ENCODE results near the gene MORN1.

Gene MORN1

DNA sequence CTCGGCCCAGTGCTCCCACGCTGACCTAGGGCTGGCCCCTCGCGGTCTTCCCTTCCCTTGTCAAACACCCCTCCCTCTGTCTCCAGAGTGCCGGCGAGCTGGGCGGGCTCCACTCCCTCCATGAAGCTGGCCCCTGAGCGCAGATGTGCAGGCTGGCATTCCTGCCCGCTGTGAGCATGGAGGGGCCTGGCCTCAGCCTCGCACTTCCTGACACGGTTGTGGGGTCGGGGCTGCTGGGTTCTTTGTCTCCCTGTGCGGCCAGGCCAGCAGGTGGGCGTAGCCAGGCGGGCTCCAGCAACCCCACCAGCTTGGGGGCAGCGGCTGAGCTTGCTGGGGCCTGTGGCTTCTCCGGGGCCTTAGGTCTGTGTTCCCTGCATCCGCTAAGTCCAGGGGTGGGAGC lies 35.2 kb upstream of the MORN1 start:
- H3K4me3 ChIP-seq (ENCODE audit: low read length): no peak overlapping the region
- DNase-seq (ENCODE audit: low read depth, low spot score): no peak

DNA sequence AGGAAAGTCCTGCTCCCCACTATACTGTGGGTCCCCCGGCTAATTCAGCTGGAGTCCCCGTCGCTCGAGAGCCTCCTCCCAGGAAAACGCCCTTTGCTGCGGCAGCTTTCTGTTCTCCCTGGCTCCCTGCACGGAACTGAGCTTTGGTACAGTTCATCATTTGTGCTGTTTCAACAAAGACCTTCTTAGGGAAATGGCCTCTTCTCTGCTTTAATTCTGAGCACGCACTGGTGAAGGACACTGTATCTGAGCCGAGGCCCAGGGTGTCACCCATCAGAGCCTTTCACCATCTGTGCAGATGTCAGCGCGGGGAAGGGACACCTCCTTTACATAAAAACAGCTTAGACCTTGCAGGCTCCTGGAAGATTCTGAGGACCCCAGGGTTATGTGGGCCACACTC lies 34.5 kb upstream of the MORN1 start:
- no peak for DNase-seq (ENCODE audit: low read depth, low spot score)
- H3K4me3 ChIP-seq (ENCODE audit: low read length): no peak overlapping the region

DNA sequence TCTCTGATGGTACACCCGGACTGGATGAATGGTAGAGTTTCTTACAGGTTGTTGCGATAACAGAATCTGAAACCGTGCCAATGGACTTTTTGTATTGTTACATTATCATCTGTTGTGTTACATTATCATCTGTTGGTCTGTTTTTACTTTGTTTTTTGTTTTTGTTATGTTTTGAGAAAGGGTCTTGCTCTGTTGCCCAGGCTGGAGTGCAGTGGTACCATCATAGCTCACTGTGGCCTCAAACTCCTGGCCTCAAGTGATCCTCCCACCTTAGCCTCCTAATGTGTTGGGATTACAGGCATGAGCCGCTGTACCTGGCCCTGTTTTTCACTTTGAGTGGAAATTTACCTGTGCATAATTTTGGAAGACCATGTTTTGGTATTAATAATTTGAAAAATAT lies 31.2 kb upstream of the MORN1 start:
- DNase-seq (ENCODE audit: low read depth, low spot score): no peak
- H3K4me3 ChIP-seq (ENCODE audit: low read length): no peak overlapping the region

DNA sequence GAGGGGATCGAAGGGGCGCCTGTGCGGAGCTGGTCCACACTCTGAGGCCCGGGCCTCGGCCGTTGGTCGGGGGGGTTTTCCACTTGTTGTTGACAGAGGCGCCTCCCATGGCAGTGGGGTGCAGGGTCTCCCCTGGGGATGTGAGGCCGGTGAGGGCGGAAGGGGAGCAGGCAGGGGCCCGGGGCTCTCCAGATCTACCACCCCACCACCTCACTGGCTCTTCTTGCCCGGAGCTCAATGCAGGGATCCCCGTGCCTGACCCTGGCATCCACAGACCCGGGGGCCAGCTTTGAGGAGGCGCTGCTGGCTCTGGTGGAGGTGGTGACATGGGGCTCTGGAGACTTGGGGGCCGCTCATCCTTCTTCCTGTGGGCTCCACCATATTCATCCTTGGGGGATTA lies 28.1 kb upstream of the MORN1 start:
- H3K4me3 ChIP-seq (ENCODE audit: low read length): no peak overlapping the region
- no peak for DNase-seq (ENCODE audit: low read depth, low spot score)

DNA sequence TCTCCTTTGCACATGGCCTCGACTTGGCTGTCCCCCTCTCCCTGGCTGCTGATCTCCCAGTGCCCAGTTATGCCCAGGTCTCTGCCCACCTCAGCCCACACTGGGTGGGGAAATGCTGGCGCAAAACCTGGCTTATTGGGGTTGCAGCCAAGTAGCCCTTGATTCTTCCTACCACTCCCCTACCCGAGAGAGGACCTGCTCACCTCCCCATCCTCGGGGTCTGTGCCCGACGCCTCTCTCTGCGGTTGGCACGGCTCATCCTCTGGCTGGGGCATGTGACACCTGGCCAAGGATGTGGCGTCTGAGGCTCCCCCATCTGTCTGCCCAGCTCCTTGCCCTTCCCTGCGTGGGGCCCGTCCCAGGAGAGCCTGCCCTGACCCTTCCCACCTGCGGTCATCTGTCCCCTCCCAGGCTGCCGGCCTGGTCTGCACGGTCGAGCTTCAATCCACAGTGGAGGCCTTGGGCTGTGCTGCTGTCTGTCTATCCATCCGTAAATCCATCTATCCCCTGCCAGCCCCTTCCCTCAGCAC lies 27.5 kb upstream of the MORN1 start:
- no peak overlapping the region for H3K4me3 ChIP-seq (ENCODE audit: low read length)
- DNase-seq (ENCODE audit: low read depth, low spot score): no peak

DNA sequence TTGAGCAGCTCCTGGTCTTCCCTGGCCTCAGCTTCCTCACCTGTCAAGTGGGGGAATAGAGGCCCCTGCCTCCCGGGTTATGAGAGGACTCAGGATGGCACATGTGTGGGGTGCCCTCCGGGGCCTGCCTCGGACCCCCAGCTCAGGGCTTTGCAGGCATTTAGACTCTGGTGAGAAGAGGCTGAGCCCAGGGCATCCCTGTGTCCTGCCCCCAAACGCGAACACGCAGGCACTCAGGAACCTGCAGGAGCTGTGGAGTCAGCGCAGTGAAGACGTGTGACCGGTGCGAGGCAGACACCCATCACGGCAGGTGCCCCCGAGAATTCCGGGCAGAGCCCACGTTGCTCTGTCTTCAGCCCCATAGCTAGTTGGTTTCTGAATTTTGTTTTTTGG lies 26.5 kb upstream of the MORN1 start:
- H3K4me3 ChIP-seq (ENCODE audit: low read length): no peak overlapping the region
- no peak for DNase-seq (ENCODE audit: low read depth, low spot score)

DNA sequence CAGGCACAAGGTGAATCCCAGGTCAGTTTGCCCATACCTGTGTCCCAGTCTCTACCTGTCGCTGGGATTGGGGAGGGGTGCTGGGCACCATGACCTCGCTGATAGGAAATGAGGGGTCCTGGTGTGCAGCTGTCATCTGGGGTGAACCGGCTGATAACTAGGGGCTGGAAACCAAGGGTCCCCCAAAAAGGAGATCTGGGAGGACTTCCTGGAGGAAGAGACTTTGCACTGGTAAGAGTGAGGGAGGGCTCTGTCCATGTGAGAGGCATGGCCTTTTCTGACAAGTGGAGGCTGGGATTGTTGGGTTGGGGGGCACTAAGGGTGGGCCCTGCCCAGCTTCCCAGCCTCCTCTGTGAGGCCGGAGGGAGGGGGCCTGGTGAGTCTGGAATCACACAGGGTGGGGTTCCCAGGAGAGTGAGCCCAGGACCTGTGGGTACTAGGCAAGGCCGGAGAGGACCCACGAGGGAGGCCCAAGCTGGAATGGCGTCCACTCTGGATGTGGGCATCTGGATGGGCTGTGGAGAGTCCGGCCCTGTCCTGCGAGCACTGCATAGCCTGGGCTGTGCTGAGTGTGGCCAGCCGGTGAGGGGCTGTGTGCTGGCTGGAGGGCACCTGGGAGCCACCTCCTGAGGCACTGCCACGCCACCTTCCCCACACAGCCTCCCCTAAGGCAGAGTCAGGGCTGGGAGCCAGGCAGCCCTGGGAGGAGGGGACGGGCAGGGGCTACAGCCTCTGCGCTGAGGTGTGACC lies 25.9 kb upstream of the MORN1 start:
- no peak for DNase-seq (ENCODE audit: low read depth, low spot score)
- no peak overlapping the region for H3K4me3 ChIP-seq (ENCODE audit: low read length)

DNA sequence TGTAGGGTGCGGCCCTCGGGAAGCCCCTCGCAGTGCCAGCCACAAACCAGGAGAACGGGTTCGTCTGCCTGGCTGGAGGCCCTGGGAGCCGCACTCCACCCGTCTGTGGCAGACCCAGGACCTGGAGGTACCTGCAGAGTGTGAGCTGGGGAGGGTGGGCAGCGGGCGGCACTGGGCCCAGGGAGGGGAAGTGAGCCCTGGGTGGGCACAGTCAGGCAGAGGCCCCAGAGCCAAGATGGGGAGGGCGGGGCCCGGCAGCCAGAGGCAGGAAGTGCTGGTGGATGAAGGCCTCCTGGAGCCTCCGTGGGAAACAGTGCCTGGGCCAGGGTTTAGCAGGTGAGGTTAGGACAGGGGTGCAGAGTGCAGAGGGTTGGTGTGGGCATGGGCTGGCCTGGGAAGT lies 25.0 kb upstream of the MORN1 start:
- peak overlapping the region; percentile 41 for H3K4me3 ChIP-seq (ENCODE audit: low read length)
- peak; percentile 43 for DNase-seq (ENCODE audit: low read depth, low spot score)

DNA sequence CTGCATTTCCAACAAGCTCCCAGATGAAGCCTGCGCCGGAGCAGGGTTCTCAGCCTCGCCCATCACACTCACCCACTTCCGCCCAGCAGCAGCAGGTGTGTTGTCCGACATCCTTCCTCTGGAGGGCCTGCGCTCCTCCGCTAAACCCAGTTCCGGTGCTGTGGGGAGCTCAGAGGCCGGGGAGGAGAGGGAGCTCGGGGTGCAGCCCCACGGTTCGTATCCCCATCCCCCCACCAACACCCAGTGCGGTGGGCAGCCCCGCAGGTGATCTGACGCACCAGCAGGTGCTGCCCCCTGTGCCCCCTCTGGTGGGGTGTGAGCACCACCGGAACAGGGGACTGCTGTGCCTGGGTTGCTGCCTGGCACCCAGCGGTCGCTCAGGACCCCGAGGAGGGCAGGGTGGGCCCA lies 24.5 kb upstream of the MORN1 start:
- peak; percentile 48 for DNase-seq (ENCODE audit: low read depth, low spot score)
- peak overlapping the region; percentile 41 for H3K4me3 ChIP-seq (ENCODE audit: low read length)

DNA sequence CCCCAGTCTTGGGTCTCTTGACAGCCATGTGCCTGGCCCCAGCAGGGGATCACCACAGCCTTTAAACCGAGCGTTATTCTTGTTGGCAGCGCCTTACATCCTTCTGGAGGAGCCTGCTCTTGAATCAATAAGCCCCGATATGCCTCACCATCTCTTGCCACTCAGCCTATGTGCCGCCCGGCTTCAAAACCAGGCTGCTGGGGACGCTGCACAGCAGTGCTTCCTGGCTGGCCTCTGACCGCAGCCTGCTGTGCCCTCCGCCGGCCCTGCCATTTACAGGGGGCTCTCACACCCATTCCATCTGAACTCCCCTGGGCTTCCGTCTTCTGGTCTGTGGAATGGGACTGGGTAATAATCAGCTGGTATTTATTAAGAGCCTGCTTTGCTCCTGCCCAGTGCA lies 24.0 kb upstream of the MORN1 start:
- no peak for DNase-seq (ENCODE audit: low read depth, low spot score)
- no peak overlapping the region for H3K4me3 ChIP-seq (ENCODE audit: low read length)

DNA sequence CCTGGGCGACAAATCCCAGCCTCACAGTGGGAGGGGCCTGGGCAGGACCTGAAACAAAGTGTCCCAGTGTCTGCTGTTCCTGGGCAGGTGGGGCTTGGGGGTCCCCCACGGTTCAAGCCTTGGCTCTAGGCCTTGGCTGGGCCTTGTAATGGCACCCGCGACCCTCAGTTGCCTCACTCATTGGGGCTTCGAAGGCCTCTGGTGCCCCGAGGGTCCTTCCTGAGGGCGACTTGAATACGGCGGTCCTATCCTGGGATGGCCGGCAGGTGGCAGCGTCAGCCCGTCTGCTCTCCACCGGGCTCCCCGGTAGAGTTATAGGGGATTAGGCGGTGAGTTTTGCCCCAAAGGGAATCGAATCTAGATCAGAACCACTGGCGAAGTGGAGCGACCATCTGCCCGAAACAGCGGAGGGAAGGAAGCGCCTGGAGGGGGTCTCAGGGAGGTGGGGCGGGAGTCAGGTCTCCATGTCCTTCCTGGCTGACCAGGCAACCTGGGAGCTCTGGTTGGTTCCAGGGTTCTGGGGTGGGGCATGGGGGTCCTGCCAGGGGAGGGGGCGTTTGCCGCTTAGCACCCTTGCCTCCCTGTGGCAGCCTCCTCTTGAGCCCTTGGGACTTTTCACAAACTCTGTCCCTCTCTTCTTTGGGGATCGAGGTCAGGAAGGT lies 23.1 kb upstream of the MORN1 start:
- H3K4me3 ChIP-seq (ENCODE audit: low read length): peak overlapping the region; percentile 15
- DNase-seq (ENCODE audit: low read depth, low spot score): peak; percentile 57

DNA sequence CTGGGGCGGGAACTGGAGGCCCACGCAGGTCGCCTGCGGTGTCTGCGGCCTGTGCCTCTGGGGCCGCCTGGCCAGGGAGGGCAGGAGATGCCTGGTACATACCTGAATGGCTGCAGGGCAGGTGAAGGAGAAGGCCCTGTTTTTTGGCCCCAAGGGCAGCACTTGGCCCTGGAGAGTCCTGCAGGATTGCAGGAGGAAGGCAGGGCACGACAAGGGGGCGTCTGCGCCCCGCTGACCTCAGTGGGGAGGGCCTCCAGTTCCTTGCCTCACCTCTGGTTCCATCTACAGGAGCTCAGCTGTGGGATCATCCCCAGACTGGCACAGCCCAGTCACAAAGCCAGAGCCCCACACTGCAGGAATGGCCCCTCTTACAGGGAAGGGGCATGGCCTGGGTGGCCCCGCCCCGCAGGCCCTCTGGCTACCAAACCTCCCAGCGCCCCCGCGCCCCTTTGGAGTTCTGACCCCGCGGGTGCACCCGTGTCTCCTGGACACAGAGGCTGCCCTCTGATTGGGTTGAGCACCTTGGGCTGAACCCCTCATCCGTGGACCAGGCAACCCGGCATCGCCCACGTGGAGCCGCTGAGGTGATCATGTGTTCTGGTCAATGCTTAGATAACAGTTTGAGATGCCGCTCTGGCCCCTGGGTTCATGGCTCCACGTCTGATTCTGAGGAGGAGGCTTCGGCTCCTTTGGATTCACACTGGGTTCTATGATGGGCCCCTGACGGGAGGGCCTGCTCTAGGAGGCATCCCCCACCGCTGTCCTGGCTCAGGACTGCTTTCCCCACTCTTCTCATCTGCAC lies 22.3 kb upstream of the MORN1 start:
- DNase-seq (ENCODE audit: low read depth, low spot score): no peak
- H3K4me3 ChIP-seq (ENCODE audit: low read length): peak overlapping the region; percentile 67

DNA sequence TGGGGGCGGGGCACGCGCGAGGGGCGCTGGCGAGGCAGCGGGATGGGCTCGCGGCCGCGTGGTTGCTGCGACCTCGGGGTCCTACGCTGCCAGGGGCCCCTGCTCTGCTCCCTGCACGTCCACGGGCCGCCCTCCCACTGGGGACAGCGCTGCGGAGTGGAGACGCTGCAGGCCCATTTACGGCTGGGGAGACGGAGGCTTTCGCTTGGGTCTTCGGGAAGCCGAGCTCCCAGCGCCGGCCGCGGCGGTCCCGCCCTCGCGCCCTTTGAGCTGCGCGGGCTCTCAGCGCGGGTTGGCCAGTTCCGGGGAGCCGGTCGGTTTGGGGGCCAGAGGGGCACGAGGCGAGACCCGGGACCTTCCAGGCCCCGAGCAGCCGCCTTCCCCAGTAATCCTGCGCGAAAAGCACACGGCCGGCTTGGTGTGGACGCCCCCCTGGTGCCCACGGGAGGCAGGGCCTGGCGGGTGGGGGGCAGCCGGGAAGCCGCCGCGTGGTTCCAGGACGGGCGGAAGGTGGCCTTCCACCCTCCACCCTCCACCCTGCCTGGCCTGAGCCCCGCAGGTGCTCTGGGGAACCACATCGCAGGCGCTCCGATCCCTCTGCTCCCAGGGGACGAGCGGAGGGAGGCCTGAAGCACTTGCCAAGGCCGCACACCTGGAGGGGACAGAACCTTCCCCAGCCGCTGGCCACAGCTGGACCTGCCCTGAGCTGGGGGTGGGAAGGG lies 21.6 kb upstream of the MORN1 start:
- DNase-seq (ENCODE audit: low read depth, low spot score): no peak
- H3K4me3 ChIP-seq (ENCODE audit: low read length): peak overlapping the region; percentile 67

DNA sequence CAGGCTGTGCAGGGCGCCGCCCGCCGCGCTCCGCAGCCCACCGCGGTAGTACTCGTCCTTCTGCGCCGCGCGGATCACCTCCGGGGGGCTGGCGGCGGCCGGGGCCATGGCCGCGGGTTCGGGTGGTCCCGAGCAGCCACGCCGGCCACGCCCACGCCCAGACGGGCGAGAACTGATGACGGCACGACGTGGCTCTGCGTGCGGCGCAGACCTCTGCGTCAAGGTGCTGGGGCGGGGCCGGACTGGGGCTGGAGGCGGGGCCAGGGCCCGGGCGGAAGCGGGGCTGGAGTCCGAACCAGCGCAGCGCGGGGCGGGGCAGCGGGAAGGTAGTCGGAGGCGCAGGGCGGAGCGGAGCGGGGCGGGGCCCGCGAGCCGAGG lies 21.0 kb upstream of the MORN1 start, which contains the start of gene PEX10:
PEX10 (minus strand) TSS at position 170 of the 378 bp plus-strand sequence; CDS start at position 108, 62 bp downstream.
- DNase-seq (ENCODE audit: low read depth, low spot score): peak; percentile 90
- H3K4me3 ChIP-seq (ENCODE audit: low read length): peak within 1 kb of the TSS; percentile 86

DNA sequence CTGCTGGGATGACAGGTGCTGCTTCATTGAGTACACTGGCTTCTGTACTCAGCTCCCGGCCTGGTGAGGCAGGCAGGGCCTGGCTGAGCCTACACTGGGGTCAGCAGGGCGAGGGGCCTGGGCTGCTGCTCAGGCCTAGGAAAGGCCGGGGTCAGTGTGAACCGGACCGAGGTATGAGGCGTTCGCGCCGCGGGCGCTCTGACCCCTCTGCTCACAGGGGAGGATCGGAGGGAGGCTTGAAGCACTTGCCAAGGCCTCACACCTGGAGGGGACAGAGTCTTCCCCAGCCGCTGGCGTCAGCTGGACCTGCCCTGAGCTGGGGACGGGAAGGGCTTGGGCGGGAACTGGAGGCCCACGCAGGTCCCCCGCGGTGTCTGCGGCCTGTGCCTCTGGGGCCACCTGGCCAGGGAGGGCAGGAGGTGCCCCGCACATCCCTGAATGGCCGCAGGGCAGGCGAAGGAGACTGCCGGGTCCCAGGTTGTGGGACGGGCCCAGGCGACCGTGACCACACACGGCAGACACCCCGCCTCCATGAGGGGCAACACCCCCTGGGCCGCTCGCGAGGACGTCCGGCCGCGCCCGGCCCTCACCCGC lies 20.5 kb upstream of the MORN1 start:
- peak overlapping the region; percentile 86 for H3K4me3 ChIP-seq (ENCODE audit: low read length)
- no peak for DNase-seq (ENCODE audit: low read depth, low spot score)

DNA sequence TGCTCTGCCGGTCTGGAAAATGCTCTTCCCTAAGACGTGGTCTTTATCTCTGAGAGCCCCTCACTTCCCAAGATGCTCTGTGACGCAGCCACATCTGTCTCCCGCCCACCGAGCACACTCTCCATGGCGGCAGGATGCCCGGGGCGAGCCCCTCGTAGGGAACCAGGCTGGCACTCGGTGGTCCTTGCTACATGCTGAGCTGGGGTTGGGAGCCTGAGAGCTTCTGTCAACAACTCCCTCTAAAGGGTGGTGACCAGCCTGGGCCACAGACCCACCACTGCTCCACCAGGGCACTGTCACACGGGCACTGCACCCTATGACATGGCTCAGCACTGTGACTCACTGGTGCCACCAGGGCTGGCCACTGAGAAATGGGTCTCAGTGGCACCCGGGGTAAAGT lies 18.4 kb upstream of the MORN1 start:
- H3K4me3 ChIP-seq (ENCODE audit: low read length): no peak overlapping the region
- DNase-seq (ENCODE audit: low read depth, low spot score): no peak

DNA sequence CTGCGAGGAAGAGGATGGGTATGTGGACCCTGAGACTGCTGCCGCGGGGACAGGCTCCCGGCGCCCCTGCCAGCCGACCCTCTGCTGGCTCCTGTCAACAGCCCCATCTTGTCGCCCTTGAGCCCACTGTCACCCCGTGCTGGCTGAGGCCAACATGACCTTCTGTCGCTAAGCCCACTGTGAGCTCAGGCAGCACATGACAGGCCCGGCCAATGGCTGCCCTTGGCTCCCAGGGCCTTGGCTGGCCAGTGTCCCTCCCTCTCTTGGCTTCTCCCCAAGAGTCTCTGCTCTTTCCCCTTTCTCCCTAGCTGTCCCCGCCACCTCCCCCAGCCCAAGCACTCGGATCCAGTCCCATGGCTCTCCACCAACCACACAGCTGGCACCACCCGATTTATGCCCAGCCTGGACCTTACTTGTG lies 17.5 kb upstream of the MORN1 start:
- no peak overlapping the region for H3K4me3 ChIP-seq (ENCODE audit: low read length)
- DNase-seq (ENCODE audit: low read depth, low spot score): no peak

DNA sequence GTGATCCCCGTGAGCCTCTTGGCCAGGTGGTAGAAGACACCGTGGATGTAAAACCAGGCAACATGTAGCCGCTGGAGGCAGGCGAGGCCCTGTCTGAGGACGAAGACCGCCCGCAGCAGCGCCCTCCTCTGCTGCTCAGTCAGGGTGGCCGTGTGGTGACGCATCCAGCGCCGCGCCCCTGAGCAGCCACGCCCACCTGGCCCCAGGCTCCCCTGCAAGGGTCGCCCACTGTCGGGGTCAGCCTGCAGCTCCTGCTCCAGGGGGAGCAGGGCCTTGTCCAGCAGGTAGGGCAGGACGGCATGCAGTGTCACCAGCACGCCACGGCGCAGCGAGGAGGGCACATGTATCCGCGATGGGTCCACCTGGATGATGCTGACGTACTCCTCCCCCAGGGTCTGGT lies 17.1 kb upstream of the MORN1 start:
- H3K4me3 ChIP-seq (ENCODE audit: low read length): no peak overlapping the region
- no peak for DNase-seq (ENCODE audit: low read depth, low spot score)

DNA sequence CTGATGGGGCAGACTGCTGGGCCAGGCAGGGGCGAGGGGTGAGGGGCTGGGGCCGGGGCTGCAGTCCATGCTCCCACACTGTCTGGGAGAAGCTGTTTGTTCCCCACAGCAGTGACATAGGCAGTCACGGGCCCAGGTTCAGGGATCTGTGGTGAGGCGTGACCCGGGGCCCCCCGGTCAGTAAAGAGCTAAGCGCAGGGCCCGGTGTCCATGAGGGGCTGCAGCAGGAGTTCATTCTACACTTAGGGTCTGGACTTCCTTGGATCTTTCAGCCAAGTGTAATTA lies 16.6 kb upstream of the MORN1 start:
- H3K4me3 ChIP-seq (ENCODE audit: low read length): no peak overlapping the region

More for the DNA sequence above, 16.6 kb upstream of the MORN1 start:
- DNase-seq (ENCODE audit: low read depth, low spot score): no peak

Measured in Jurkat, Clone E6-1 (cell line).